ENCODE data around the gene IGF2BP3.
"Not testable (repeated sequence)": the region's sequence is repeated elsewhere in the genome, so short reads cannot be mapped to it uniquely, and the experiment has no call there.

The IGF2BP3 gene

DNA sequence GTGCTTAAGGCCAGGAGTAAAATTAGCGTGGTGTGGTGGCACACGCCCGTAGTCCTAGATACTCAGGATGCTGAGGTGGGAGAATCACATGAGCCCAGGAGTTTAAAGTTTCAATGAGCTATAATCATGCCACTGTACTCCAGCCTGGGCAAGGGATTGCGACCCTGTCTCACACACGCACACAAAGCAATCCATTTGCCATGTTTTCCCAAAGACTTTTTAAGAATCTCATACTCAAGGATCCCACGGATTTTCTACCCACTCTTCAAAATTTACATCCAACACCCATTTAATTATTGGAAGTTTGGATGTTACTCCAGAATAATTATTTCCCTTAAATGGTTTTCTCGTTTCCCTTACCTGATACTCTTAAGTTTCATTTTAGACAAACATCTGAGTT is 47.9 kb downstream of the IGF2BP3 start:
- no peak for DNase-seq (ENCODE audit: low spot score)

DNA sequence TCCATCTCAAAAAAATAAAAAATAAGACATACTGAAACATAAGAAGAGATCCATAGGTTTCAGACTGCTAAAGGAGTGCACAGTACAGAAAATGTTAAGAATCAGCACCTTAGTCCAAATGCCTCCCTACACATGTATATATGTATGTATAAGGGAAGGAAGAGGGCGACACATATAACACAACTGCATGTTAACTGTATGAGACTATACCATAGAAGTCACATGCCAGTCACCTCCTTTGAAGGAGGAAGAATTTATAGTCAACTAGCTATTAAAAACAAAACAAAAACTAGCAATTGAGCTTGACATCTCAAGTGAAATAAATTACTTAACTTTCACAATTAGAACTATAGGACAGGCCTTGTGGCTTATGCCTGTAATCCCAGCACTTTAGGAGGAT is 50.4 kb downstream of the IGF2BP3 start:
- DNase-seq (ENCODE audit: low spot score): no peak

DNA sequence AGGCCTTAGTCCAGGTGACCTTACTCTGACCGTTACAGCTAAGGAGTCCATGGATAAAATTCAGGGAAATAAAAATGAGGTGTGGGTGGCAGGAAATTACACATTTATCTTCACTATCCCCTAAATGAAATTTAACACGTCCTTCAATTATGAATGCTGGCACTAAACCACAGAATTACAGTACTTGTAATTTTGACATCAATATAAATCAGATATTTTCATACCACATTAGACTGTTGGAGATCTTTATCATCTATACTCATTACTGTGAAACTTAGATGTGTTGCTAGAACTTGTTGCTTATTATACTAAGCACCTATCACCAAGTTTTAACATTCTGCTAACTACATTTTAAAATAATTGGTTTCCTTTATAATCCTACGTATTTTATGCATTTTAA is 51.1 kb downstream of the IGF2BP3 start:
- DNase-seq (ENCODE audit: low spot score): no peak

DNA sequence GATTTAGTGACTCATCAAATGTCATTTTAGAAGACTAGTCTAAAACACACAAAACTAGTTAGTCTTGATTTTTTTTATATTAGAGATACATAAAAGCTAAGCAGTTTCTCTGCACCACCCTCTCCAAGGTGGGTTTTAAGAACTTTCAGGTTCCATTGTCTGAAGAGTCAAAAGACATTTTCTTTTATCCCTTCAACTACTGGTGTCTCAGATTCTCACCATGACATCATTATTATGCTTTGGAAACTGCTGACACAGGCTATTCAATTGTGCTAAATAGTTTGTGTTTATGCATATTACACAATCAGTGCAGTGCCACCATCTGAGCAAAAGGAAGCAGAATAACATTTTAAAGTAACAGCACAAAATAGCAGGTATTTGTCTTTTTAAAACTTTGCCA is 52.2 kb downstream of the IGF2BP3 start:
- no peak for DNase-seq (ENCODE audit: low spot score)

DNA sequence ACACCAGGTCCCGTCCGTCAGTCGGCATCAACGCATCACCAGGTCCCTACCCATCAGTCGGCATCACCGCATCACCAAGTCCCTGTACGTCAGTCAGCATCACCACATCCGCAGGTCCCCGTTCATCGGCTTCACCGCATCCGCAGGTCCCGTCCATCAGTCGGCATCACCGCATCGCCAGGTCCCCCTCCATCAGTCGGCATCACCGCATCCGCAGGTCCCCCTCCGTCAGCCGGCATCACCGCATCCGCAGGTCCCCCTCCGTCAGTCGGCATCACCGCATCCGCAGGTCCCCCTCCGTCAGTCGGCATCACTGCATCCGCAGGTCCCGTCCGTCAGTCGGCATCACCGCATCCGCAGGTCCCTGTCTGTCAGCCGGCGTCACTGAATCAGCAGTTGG is 55.1 kb downstream of the IGF2BP3 start:
- no peak for DNase-seq (ENCODE audit: low spot score)

DNA sequence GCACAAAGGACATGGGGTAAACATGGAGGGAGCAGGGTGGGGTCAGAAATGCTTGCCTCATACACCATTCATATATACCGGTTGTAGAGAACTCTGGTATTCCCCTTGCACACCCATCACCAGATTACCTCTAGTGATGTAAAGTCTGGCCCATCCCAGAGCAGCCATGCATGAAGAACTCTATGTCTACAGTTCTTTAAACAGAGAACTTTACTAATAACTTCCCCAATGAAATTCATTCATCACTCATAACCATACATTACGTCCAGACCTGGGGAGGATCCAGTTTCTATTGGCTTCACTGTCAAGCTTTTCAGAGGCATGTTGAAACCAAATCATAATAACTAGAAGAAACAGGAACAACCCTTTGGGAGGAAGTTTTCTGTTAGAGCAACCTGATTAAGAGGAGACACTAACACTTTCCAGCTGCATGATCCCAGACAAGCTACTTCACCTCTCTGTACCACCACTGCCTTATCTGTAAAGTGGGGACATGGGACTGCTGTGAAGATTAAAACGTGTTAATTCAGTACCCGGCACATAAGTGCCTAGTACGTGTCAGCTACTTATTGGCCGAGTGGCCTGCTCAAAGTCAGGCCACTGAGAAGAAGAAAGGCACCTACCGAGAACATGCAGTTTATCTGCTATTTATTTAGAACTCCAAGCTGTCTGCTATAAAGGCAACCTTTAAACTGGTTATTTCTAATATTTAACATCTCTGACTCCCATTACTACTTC is 59.7 kb downstream of the IGF2BP3 start:
- DNase-seq (ENCODE audit: low spot score): no peak

DNA sequence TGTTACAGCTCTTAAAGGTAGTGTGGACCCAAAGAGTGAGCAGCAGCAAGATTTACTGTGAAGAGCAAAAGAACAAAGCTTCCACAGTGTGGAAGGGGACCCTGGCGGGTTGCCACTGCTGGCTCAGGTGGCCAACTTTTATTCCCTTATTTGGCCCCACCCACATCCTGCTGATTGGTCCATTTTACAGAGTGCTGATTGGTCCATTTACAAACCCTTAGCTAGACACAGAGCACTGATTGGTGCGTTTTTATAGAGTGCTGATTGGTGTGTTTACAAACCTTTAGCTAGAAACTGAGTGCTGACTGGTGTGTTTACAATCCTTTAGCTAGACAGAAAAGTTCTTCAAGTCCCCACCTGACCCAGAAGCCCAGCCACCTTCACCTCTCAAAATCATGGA is 63.7 kb downstream of the IGF2BP3 start:
- DNase-seq (ENCODE audit: low spot score): not testable (repeated sequence)

DNA sequence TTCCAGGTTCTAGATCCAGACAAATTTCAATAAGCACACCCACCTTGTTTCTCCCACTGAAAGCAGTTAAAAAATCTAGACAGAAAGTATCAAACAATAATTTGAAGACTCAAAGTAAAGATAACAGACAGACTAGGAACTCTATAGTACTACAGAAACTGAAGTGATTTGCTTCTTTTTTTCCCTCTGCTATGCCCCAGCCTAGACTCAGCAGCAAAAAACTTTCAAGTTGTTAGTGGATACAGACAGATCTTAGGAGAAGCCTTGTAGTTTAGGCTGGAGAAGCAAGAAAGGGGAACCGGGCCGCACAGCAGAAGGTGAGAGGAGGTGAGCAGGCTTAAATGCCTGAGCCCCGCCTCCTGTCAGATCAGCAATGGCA is 65.1 kb downstream of the IGF2BP3 start:
- no peak for DNase-seq (ENCODE audit: low spot score)

DNA sequence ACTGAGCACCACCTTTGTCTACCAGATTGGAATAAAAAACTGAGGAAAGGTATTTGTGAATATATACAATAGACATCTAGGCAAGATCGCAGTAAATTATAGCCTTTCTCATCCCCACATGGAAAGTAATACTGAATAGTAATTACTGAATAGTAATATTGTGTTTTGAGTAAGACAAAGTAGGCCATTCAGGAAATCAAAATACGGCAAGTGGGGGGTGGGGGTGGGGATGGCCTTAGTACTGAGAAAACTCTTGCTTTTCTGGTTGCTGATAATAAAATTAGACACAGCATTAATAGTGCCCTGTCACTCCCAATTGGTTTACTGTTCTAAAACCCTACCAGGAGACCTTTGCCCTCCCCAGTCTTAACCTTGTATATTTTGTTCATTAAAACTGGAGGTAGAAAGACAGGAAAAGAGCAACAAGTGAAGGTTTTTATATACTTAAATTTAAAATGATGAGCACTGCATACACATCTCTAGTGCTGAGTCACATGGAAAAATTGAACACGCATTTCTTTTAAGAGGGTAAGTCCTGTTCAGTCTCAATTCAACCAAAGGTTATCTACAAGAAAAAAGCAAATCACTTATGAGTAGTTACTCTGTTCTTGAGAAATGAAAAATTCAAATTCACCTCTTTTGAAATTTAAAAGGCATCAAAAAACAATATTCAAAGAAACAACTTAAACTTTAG is 65.6 kb downstream of the IGF2BP3 start:
- DNase-seq (ENCODE audit: low spot score): no peak

DNA sequence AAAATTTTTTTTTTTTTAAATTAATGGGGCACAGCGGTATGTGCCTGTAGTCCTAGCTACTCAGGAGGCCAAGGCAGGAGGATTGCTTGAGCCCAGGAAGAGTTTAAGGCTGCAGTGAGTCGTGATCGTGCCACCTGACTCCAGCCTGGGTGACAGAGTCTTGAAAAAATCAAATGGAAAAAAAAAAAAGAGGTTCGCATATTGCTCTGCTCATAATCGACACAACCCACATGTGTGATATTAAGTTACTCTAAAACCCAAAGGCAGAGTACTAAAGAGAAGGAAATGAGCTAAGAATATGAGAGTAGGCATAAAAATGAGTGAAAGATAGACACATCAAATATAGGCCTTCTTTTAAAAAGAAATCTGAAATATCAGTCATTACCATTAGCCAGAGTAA is 66.3 kb downstream of the IGF2BP3 start:
- DNase-seq (ENCODE audit: low spot score): no peak

DNA sequence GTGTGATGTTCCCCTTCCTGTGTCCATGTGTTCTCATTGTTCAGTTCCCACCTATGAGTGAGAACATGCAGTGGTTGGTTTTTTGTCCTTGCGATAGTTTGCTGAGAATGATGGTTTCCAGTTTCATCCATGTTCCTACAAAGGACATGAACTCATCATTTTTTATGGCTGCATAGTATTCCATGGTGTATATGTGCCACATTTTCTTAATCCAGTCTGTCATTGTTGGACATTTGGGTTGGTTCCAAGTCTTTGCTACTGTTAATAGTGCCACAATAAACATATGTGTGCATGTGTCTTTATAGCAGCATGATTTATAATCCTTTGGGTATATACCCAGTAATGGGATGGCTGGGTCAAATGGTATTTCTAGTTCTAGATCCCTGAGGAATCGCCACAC is 72.2 kb downstream of the IGF2BP3 start:
- not testable (repeated sequence) for DNase-seq (ENCODE audit: low spot score)

DNA sequence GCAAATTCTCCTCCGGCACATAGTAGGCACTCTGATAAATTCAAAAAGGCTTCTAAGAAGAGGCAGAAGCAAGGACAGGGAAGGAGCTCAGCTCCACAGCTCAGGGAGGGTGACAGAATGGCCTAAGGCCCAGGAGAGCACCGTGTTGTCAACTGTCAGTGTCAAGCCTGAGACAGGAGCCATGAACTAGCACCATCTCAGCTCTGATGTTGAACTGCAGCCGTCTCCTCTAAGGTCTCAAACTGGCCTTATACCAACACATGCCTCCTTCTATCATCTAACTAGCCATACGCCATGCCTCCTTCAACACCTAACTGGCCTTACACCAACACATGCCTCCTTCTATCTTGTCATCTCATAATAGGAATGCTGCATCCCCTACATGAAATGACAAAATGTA is 73.0 kb downstream of the IGF2BP3 start:
- DNase-seq (ENCODE audit: low spot score): no peak

DNA sequence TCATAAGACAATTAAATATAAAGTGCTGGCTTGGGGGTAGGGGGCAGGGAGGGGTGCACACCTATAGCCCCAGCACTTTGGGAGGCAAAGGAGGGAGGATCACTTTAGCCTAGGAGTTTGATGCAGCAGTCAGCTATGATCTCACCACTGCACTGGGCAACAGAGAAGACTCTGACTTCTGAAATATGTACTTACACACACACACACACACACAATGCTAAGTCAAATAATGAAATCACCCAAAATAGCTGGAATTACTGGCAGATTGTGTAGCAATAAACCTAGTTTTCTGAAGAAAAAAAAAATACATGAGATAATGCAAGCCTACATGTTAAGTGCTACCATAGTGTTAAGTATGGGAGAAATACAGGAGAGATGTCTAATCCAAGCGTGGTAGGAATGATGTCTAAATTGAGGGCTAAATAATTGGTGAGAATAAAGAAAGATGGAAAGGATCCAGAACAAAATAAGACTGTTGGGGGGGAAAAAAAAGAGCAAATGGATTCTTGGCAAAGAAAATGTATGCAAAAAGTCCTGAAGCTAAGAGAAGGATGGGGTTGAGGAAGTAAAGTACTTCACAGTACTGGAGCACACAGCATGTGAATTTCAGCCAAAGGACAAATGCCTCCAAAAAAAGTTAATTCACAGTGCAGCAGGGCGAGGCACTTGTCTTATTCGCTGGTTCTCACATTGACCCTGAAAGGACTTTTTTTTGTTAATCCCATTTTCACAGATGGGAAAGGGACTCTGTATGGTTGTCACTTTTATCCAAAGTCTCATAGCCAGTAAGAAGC is 73.9 kb downstream of the IGF2BP3 start:
- no peak for DNase-seq (ENCODE audit: low spot score)

DNA sequence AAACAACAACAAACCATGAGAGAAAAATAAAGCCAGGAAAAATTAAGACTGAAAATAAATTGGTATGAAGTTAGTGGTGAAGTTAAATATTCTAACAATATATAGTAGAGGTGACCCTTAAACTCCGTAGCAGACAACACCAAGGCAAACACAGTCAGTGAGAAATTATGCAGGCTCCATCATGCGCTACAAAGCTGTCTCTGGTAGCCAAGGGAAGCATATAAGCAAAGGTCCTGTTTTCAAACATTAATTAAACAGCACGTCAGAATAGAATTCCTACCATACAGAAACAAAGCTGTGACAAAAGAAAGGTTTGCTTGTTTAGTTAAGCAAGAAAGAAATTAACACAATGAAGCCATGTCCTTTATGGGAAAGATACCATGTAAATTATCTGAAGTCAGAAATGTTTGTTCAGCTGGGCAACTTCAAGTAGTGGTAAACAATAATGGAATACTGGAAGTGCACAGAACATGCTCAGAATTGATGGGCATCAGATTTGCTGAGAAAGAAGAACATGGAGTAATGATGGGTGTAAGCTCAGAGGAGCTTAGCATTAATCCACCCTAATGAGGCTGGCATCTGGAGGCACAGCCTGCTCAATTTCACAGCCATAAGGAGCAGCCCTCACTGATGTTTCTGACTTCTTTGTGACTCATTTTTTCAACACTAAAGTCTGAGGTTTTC is 75.7 kb downstream of the IGF2BP3 start:
- DNase-seq (ENCODE audit: low spot score): no peak

DNA sequence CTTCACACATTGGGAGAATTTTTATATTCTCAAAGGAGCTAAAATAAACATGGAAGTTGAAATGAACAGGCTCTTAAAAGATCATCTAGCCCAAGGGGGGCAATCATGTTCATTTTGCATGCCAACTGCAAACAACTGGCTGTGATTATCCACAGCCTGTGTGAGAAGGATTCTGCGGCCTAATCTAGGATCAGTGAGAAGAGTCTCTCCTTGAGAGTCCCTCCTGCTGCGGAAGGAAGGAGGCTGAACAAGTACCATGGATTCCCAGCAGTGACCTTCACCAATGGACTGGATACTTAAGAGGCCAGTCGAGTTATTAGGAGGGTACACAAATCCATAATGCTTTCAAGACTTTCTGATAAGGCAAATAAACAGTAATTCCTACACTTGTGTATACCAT is 76.7 kb downstream of the IGF2BP3 start:
- no peak for DNase-seq (ENCODE audit: low spot score)

DNA sequence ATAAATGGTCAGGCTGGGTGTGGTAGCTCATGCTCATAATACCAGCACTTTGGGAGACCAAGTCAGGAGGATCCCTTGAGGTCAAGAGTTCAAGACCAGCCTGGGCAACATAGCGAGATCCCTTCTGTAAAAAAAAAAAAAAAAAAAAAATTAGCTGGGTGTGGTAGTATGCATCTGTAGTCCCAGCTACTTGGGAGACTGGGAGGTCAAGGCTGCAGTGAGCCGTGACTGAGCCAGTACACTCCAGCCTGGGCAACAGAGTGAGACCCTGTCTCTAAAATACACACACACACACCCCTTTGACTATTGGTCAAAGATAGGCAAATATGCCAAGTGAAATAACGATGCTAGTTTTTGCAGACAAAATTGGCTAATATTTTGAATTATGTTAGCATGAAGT is 80.6 kb downstream of the IGF2BP3 start:
- DNase-seq (ENCODE audit: low spot score): no peak

DNA sequence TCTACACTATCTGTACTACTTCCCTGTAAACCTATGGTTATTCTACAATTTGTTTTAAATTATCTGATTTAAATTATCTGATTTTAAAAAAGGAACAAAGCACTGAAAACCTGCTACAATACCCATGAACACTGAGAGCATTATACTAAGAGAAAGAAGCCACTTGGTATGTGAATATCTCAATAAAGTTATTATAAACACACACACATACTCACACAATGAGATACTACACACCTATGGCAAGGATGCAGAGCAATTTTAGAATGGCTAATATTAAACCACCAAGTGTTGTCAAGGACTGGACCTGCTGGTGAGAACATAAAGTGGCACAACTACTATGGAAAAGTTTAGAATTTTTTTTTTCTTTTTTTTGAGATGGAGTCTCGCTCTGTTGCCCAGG is 82.7 kb downstream of the IGF2BP3 start:
- no peak for DNase-seq (ENCODE audit: low spot score)

DNA sequence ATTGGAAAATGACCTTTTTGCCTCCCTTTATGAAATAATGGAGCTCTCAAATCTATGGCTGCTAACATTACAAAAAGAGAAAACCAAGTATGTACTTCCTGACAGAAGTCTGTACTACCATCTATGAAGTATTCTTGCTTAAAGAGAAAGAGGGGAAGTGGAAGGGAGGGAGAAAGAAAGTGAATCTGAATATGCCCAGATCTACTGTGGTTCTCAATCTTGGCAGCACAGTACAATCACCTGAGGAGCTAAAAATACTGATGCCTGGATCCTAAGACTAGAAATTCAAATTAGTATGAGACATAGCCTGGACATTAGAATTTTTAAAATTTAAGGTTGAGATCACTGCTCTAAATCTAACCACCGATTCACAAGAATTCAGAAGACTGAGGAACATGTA is 85.2 kb downstream of the IGF2BP3 start:
- no peak for DNase-seq (ENCODE audit: low spot score)

DNA sequence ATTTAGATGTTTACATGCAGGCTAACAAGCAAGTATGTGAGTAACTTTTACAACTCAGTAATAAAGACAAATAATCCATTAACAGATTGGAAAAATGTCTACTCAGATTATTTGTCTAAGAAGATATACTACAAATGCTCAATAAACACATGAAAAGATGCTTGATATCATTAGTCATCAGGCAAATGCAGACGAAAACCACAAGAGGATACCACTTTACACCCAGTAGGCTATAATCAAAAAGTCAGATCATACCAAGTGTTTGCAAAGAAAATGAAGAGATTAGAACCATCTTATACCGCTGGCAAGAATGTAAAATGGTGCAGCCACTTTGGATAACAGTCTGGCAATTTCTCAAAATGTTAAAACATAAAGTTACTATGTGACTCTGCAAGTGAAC is 87.1 kb downstream of the IGF2BP3 start:
- no peak for DNase-seq (ENCODE audit: low spot score)

DNA sequence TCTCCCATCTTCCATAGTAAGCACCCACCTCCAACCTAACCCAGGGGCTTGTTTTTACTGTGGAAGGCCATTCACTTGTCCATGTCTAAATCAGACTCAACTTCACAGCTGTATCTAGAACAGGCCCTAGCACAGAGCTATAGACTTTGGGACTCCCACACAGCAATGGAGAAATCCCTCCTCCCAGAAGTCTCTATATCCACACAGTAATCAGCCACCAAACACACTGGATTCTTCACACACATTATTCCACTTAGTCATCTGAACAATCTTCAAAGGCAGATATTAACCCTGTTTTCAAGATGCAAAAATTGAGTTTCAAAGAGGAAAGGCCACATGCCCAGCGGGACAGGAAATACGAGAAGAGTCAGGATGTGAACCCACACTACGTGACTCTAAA is 89.3 kb downstream of the IGF2BP3 start:
- DNase-seq (ENCODE audit: low spot score): no peak

DNA sequence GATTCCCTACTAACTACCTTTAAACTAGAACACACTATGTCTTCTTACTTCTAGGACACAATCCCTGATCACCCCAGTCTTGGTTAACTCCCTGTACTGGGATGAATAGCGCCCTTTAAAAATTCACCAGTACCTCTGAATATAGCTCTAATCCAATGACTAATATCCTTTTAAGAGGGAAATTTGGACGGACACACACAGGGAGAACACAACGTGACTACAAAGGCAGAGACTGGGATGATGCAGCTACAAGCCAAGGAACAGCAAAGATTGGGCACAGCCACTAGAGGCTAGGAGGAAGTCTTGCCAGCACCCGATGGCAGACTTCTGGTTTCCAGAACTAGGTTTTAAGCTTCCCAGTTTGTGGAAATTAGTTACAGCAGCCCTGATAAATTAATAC is 89.7 kb downstream of the IGF2BP3 start:
- DNase-seq (ENCODE audit: low spot score): no peak

DNA sequence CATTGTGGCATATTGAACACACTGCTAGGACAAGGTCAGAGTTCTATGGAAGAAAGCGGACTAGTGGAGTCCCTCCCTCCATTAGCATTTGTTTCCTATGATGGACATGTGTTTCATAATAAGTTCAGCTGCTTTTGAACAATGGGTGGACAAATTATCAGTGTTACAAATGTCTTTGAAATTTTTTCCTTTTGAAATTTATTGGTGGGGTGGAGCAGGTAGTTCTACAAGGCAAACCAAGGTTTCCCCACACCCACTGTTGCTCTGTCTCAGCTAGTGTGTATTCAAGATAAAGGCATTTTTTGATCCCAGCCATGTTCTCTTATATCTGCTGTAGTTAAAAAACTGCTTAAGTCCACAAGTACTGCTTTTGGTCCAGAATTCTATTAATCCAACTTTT is 91.3 kb downstream of the IGF2BP3 start:
- DNase-seq (ENCODE audit: low spot score): no peak

DNA sequence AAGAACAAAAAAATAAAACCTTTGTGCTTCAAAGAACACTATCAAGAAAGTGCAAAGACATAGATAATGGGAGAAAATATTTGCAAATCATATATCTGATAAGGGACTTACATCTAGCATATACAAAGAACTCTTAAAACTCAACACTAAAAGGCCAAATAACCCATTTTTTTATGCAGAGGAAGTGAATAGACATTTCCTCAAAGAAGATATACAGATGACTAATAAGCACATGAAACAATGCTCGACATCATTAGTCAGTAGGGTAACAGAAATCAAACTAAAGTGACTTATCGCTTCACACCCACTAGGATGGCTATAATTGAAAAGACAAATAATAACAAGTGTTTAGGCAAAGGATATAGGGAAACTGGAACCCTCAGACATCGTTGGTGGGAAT is 93.2 kb downstream of the IGF2BP3 start:
- no peak for DNase-seq (ENCODE audit: low spot score)

Measured in putamen (tissue), 1 donor.